Lung microvascular endothelial cell (primary cell): Measurements from ENCODE around the gene ST3GAL6. TPM values are rescaled to one million over a fixed set of nuclear protein-coding genes. Genes with fewer than 3 reads are reported as not detected.
A peak's percentile ranks its signal among the peaks of the same experiment; 100 is the strongest.

Source experiments
- DNase-seq, 2 donors: peaks; one replicate each; pipeline versions ENCODE4 v3.0.0 to v3.0.0-alpha.2; 2010; ENCODE audit warnings: low read depth in 2 of 2
- total RNA-seq: library from RNA; depleted of rRNA; stranded (reverse); fragments of >200 nt; gene quantifications from 2 replicates; pipeline ENCODE4 v1.2.1, GENCODE V29; 2014

The ST3GAL6 gene
- total RNA-seq, 1 donor from 2014 or later: 30.8 TPM

- DNase-seq: no peak
Observed at GRCh38 chr3:98776140-98776493, 13.0 kb downstream of the ST3GAL6 start.

DNA sequence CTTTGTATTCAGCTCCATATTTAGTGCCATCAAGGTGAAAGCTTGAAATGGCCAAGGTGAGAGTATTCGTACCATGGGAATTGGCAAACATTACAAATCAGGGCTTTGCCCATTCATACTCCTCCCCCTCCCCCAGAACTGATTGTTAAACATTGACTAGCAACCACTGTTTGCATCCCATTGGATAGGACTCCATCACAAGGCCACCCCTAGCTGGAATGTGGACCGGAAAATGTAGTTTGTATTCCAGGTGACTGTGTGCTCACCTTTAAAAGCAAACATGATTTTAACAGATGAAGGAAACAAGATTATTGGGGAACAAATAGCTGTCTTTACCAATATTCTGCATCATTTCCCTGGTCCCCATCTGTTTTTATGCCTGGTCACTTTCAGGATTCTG lies 14.1 kb downstream of the ST3GAL6 start:
- DNase-seq: no peak

DNA sequence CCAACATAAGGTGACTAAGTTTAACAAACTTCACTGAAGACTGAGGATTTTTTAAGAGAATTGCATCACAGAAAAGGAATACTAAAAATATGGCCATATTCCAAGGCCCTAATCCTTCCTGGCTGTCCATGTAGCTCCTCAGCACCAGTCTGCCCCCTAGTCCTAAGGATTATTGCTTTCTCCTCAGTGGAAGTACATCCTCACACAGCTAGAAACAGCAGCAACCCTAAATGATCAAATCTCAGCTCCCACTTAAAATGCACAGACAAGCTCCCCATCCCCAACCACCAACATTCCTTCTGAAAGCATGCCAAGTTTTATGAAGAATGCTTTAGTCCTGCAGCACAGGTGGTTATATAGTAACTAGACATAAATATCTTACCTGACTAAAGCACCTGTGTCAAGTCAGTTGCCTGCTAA lies 14.7 kb downstream of the ST3GAL6 start:
- peak in 1 of 2 donors; percentile 43 for DNase-seq

GRCh38 chr3:98778383-98778782 lies 15.2 kb downstream of the ST3GAL6 start:
- DNase-seq: peak in 1 of 2 donors; percentile 41

DNA sequence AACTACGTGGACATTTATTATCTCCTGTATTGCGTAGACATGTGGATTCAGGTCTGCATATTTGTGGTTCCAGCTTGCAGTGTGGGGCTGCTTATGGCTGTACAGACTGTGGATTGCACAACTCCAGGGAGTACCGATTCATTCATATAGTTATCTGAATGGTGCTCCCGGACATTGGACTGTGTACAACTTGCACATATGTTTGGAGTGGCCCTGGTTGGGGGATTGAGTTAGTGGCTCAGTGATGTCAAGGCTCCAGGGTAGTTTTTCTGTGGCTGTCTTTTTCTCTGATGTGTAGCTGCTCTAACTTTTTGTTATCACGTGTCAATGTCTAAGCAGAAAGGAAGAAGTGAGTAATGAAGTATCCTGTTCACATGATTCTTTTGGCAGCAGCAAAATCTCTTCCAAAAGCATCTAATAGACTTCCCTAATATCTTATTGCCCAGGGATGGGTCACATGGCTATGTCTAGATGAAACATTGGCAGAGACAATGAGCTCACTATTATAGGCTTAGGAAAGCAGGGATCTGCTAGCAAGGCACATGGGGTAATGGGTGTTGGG lies 15.8 kb downstream of the ST3GAL6 start:
- peak; percentile 92 to 96 for DNase-seq

DNA sequence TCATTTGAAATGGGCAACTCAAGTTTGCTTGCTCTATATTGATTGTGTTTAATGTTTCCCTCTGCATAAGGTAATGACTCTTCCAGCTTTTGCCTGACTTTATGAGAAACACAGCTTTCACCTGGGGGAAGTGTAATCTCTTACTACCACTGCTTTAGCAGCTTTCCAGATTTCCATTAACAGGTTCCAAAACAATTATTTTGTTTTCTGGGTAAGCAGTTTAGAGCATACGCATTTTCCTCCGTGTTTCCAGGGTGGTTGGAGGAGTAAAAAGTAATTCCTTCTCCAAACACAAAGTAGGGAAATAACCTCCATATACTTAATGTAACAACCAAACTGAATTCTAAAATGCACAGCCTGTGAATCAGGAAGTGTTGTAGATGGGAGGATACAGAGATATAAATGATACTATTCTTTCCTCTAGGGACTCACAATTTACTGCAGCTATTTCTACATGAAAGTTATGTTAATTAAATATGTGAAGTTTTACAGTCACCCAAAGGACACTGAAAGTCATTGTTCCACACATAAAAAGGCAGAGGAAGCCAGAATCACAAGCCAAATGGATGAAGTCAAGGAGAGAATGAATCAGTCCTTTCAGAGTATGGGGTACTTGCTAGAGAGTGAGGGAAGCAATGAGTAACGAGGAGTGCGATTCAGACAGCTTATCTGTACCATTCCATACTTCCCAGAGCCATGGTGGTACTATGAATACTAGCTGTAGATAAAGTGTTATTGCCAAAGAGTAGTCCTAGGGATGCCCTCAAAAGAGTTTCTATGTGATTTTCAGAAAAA lies 16.6 kb downstream of the ST3GAL6 start:
- peak; percentile 74 to 77 for DNase-seq

DNA sequence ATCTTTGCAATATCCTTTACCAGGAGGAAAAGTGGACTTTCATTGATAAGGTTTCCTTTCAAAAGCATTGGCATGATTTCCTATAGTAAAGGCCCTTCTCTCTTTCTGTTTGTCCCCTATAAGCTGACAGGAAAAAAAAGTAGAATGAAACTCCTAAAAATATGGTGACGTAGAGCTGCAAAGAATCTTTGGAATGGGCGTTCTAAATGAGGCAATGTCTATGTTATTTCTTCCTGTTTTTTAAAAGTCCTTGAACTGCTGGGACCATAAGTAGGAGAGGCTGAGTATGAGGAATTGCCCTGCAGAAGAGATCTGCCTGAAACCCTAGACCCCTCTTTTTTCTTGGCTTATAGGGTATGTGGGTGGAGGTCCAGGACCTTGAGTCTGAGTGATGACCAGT lies 17.2 kb downstream of the ST3GAL6 start:
- DNase-seq: peak; percentile 33 to 43

GRCh38 chr3:98782824-98783500 lies 19.8 kb downstream of the ST3GAL6 start:
- DNase-seq: no peak

- peak in 1 of 2 donors; percentile 34 for DNase-seq
Observed at GRCh38 chr3:98784042-98784441, 20.9 kb downstream of the ST3GAL6 start.

DNA sequence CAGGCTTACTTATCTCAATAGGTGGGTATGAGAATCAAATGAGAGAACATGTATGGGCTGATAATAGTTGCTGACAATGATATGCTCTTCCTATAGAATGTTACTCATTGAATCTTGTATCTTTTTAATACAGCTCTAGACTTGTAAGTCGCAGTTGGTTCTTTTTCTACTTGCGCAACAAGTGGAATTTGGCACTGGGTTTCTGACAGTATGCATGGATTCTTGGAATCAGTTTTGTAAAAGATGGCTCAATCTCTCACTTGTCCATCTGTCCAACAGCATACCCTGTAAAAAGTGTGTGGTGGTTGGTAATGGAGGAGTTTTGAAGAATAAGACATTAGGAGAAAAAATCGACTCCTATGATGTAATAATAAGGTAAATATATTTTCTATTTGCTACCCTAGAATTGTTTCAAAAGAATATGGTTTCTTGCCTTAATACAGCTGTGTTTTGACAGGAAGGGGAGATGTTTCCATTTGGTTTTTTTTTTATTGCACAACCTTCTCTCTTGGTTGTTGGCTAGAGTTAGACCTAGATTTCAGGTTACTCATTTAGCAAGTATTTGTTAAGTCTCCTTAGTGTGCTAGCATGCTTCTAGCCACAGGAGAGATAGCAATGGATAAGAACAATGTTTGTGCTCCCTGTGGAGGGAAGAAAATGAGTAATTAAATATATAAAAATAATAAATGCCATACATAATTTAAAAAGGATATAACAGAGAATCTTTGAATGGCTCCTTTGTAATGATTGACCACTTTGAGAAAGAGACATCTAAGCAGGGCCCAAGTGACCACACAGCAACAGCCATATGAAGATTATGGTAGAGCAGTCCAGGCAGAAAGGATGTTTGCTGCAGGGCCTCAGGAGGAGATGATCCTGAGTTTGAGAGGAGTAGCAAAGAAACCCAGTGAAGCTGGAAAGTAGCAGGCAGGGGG lies 21.8 kb downstream of the ST3GAL6 start:
- DNase-seq: no peak

DNA sequence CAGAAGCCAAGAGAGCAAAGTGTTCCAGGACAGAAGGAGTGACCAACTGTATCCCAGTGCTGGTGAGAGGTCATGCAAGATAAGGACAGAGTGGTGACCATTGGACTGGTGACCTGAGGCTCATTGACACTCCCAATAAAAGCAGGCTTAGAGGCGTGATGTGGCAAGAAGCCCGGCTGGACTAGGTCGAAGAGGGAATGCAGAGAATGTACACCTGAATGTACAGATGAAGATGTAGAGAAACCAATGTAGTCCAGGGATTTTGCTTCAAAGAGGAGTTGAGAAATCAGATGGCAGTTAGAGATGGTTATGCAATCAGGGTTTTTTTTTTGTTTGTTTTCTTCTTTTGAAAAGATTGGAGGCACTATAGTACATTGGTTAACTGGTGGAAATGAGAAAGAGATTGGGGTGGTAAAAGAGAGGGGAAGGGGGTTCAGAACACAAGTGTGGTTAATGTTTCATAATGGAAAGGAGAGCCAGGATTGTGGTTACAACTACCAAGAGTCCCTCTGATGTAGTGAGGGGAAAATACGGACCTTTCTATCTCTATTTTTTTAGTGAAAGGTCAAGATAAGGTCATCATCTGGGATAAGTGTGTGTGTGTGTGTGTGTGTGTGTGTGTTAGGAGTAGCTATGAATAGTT lies 23.3 kb downstream of the ST3GAL6 start:
- DNase-seq: no peak

GRCh38 chr3:98787181-98787580 lies 24.0 kb downstream of the ST3GAL6 start:
- DNase-seq: no peak

GRCh38 chr3:98788651-98789050 lies 25.5 kb downstream of the ST3GAL6 start:
- DNase-seq: peak; percentile 35 to 43

- peak in 1 of 2 donors; percentile 63 for DNase-seq
Observed at GRCh38 chr3:98791341-98792325, 28.5 kb downstream of the ST3GAL6 start.

DNA sequence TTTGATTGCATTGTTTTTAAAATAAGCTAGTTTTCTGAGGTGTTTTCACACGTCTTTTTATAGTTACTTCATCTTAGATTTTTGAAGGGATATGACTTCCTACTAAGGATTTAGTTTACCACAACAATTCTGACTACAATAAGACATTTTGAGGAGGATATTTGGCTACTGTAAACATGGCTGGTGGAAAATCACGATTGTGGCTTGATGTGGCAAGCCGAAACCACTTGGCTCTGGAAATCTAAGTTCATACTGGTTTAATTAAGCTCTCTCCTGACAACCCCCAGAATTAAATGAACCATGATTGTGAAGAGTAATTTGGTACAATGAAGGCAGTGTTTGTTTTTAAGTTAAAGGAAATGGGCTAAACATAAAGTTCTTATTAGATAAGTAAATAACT lies 30.8 kb downstream of the ST3GAL6 start:
- DNase-seq: no peak

- DNase-seq: no peak
Observed at GRCh38 chr3:98796334-98796733, 33.2 kb downstream of the ST3GAL6 start.

DNA sequence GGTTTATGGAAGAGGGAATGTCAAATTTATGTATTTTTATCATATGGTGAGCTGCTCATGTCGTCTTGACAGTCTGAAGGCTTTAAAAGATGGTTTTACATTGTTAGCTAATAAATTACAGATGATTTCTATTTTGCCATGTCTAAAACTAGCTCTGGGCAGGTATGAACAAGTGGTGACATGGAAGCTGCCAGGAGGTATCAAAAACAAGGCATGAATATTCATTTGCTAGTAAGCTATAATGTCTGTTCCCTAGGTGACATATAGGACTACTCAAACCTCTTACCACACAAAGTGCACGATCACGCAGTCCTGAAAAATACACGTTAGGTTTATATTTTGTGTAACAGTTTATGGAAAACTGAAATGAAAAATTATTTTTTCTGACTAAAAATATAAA lies 34.8 kb downstream of the ST3GAL6 start:
- DNase-seq: no peak

DNA sequence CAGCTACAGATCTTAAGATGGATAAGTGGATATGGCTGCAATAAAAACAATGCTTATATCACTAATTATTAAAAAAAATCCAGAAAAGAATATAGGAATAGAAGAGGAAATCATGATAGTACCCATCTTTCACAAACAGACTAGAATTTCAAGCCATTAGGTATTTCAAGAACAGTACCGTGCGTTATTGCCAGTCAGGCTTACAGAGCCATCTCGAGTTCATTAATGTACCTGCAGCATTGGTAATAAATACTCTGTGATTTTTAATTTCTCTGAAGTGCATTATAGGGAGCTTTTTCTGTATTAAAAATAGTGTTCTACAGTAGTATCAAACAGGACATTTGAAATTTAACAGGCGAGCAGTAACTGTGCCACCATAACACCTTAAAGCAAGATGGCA lies 35.7 kb downstream of the ST3GAL6 start:
- peak in 1 of 2 donors; percentile 37 for DNase-seq

- DNase-seq: no peak
Observed at GRCh38 chr3:98799479-98799878, 36.3 kb downstream of the ST3GAL6 start.

DNA sequence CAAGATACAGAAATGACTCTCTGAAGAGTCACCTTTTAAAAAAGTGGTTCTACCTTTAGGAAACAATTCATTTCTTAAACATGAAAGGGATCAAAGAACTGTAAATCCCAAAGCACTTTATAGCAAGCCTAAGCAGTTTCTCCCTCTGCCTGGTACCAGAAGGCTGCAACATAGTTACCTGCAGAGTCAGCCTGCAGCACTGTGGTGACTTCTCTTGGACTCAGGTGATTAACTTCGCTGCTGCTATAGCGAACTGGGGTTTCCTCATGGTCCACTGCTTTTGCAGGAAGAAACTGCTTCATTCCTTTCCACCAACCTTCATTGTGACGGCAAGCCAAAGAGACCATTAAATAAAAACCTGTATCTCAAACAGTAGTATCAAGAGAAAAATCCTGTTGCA lies 37.3 kb downstream of the ST3GAL6 start:
- no peak for DNase-seq
